NCI-H345 (cell line): ENCODE data around the gene PDZK1.
"Not testable (repeated sequence)": the region's sequence is repeated elsewhere in the genome, so short reads cannot be mapped to it uniquely, and the experiment has no call there.

Experiments
- DNase-seq: peaks from one replicate; lab custom pipeline; 2025; lab: John Stamatoyannopoulos, UW

The PDZK1 gene

GRCh38 chr1:145656245-145656943 is 50.8 kb downstream of the PDZK1 start:
- not testable (repeated sequence) for DNase-seq

GRCh38 chr1:145643990-145644389 is 63.2 kb downstream of the PDZK1 start:
- not testable (repeated sequence) for DNase-seq

- not testable (repeated sequence) for DNase-seq
Measured at GRCh38 chr1:145641886-145642285, 65.3 kb downstream of the PDZK1 start.

GRCh38 chr1:145636237-145636636 is 70.9 kb downstream of the PDZK1 start:
- DNase-seq, result not testable (repeated sequence)

- DNase-seq, result not testable (repeated sequence)
Measured at GRCh38 chr1:145622177-145622576, 85.0 kb downstream of the PDZK1 start.
